ENCODE results near the gene MARK2.

The MARK2 gene

DNA sequence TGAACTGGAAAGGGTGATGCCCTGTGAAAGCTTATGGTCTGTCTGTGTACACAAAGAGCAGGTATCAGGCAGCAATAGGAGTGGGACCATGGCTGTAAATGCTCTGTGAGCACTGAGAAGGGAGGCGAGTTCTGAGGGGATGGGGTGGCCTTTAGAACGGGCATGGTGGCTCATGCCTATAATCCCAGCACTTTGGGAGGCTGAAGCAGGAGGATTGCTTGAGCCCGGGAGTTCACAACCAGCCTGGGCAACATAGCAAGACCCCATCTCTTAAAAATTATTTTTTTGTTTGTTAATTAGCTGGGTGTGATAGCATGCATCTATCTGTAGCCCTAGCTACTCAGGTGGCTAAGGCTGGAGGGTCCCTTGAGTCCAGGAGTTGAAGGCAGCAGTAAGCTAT lies 22.2 kb upstream of the MARK2 start:
- TF ChIP-seq, protein P1, sequence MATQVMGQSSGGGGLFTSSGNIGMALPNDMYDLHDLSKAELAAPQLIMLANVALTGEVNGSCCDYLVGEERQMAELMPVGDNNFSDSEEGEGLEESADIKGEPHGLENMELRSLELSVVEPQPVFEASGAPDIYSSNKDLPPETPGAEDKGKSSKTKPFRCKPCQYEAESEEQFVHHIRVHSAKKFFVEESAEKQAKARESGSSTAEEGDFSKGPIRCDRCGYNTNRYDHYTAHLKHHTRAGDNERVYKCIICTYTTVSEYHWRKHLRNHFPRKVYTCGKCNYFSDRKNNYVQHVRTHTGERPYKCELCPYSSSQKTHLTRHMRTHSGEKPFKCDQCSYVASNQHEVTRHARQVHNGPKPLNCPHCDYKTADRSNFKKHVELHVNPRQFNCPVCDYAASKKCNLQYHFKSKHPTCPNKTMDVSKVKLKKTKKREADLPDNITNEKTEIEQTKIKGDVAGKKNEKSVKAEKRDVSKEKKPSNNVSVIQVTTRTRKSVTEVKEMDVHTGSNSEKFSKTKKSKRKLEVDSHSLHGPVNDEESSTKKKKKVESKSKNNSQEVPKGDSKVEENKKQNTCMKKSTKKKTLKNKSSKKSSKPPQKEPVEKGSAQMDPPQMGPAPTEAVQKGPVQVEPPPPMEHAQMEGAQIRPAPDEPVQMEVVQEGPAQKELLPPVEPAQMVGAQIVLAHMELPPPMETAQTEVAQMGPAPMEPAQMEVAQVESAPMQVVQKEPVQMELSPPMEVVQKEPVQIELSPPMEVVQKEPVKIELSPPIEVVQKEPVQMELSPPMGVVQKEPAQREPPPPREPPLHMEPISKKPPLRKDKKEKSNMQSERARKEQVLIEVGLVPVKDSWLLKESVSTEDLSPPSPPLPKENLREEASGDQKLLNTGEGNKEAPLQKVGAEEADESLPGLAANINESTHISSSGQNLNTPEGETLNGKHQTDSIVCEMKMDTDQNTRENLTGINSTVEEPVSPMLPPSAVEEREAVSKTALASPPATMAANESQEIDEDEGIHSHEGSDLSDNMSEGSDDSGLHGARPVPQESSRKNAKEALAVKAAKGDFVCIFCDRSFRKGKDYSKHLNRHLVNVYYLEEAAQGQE (IDR thresholded peaks at IDR 0.05; ENCODE audit: insufficient read depth in 1 of 2, low read depth in 2 of 2, low read length in 2 of 2), result no peak
- no peak for TF ChIP-seq SIN3A (IDR thresholded peaks at IDR 0.05; ENCODE audit: borderline replicate concordance, insufficient read depth, low read length)
- TF ChIP-seq POLR2AphosphoS5 (IDR thresholded peaks at IDR 0.05; ENCODE audit: low read depth, low read length), result no peak
- no peak for TF ChIP-seq TAF1 (IDR thresholded peaks at IDR 0.05; ENCODE audit: borderline replicate concordance, insufficient read depth, low read length)
- no peak for TF ChIP-seq FOXP2 (optimal IDR thresholded peaks at IDR 0.05; ENCODE audit: borderline replicate concordance, extremely low read depth, extremely low read length, insufficient read depth)

DNA sequence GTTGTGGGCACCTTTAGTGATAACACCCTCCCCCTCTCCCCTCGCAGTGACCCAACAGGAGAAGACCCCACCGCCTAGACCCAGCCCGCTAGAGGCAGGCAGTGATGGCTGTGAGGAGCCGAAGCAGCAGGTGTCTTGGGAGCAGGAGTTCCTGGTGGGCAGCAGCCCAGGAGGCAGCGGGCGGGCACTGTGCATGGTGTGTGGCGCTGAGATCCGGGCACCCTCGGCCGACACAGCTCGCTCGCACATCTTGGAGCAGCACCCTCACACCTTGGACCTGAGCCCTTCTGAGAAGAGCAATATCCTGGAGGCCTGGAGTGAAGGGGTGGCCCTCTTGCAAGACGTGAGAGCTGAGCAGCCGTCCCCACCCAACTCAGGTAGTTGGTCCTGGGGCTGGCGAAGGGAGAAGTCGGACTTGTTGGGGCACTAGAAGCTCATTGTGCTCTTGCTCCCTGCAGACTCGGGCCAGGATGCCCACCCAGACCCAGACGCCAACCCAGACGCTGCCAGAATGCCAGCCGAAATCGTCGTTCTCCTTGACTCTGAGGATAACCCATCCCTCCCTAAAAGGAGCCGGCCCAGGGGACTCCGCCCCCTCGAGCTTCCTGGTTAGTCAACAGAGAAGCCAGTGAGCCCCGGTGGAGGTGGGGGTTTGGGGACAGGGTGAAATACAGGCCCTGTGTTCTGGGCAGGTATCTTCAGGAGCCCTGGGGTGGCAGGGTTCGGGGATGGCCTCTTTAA lies 21.0 kb upstream of the MARK2 start:
- TF ChIP-seq FOXP2 (optimal IDR thresholded peaks at IDR 0.05; ENCODE audit: borderline replicate concordance, extremely low read depth, extremely low read length, insufficient read depth), result no peak
- no peak for TF ChIP-seq POLR2AphosphoS5 (IDR thresholded peaks at IDR 0.05; ENCODE audit: low read depth, low read length)
- TF ChIP-seq, protein P1 (IDR thresholded peaks at IDR 0.05; ENCODE audit: insufficient read depth in 1 of 2, low read depth in 2 of 2, low read length in 2 of 2), result no peak
- TF ChIP-seq SIN3A (IDR thresholded peaks at IDR 0.05; ENCODE audit: borderline replicate concordance, insufficient read depth, low read length), result no peak
- TF ChIP-seq TAF1 (IDR thresholded peaks at IDR 0.05; ENCODE audit: borderline replicate concordance, insufficient read depth, low read length), result no peak

DNA sequence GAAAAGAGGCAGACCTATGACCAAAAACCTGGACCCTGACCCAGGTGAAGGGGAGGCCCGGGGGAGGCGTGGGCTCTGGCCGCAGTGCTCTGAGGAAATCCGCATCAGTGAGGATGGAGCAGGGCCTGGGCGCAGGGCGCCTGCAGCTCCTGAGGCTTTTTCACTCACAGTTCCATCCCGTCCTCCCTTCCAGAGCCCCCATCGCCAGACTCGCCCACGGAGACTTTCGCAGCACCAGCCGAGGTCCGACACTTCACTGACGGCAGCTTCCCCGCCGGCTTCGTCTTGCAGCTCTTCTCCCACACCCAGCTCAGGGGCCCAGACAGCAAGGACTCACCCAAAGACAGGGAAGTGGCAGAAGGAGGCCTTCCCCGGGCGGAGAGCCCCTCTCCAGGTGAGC lies 20.3 kb upstream of the MARK2 start:
- TF ChIP-seq, protein P1 (IDR thresholded peaks at IDR 0.05; ENCODE audit: insufficient read depth in 1 of 2, low read depth in 2 of 2, low read length in 2 of 2), result no peak
- no peak for TF ChIP-seq TAF1 (IDR thresholded peaks at IDR 0.05; ENCODE audit: borderline replicate concordance, insufficient read depth, low read length)
- no peak for TF ChIP-seq SIN3A (IDR thresholded peaks at IDR 0.05; ENCODE audit: borderline replicate concordance, insufficient read depth, low read length)
- TF ChIP-seq FOXP2 (optimal IDR thresholded peaks at IDR 0.05; ENCODE audit: borderline replicate concordance, extremely low read depth, extremely low read length, insufficient read depth), result no peak
- no peak for TF ChIP-seq POLR2AphosphoS5 (IDR thresholded peaks at IDR 0.05; ENCODE audit: low read depth, low read length)

DNA sequence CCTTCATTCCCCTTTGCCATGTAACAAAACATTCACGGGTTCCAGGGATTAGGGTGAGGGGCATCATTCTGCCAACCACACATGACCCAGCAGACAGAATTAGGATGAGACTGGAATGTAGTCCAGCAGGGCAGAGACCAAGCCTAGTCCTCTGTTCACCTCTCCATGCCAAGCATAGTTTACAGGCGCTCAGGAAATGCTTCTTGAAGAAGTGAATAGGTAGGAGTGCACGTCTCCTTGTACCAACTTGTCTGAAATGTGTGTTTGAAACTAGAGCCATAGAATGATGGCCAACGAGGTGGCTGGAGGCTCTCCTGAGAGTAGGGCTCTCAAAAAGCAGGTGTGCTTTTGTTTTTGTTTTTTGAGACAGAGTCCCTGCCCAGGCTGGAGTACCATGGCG lies 17.5 kb upstream of the MARK2 start:
- TF ChIP-seq TAF1 (IDR thresholded peaks at IDR 0.05; ENCODE audit: borderline replicate concordance, insufficient read depth, low read length) (no peak), FOXP2 (optimal IDR thresholded peaks at IDR 0.05; ENCODE audit: borderline replicate concordance, extremely low read depth, extremely low read length, insufficient read depth) (no peak), POLR2AphosphoS5 (IDR thresholded peaks at IDR 0.05; ENCODE audit: low read depth, low read length) (no peak), SIN3A (IDR thresholded peaks at IDR 0.05; ENCODE audit: borderline replicate concordance, insufficient read depth, low read length) (no peak)
- TF ChIP-seq, protein P1 (IDR thresholded peaks at IDR 0.05; ENCODE audit: insufficient read depth in 1 of 2, low read depth in 2 of 2, low read length in 2 of 2), result no peak
